Erythroblast (primary cell): Measurements from ENCODE around the gene KIF1A.
"Not testable (repeated sequence)": the region's sequence is repeated elsewhere in the genome, so short reads cannot be mapped to it uniquely, and the experiment has no call there.

Experiments
- DNase-seq, 2 experiments: peaks; one replicate each; lab custom pipeline; 2025; lab: John Stamatoyannopoulos, UW
- GATA1 ChIP-seq: IDR thresholded peaks from 2 replicates; pipeline ENCODE4 v1.6.1; 2011; ENCODE audit warnings: low read depth, mild to moderate bottlenecking, control low read depth, low read length, moderate library complexity
- POLR2A ChIP-seq: IDR thresholded peaks from 2 replicates; pipeline ENCODE4 v1.6.1; 2011; ENCODE audit warnings: mild to moderate bottlenecking, low read length

The KIF1A gene

GRCh38 chr2:240688553-240688919 lies 131.5 kb downstream of the KIF1A start:
- TF ChIP-seq POLR2A (no peak), GATA1 (no peak)

GRCh38 chr2:240687741-240688552 lies 132.1 kb downstream of the KIF1A start:
- DNase-seq, result no peak
- TF ChIP-seq POLR2A, result no peak
- no peak for TF ChIP-seq GATA1

More at GRCh38 chr2:240688553-240688919, 131.5 kb downstream of the KIF1A start:
- DNase-seq, result no peak

DNA sequence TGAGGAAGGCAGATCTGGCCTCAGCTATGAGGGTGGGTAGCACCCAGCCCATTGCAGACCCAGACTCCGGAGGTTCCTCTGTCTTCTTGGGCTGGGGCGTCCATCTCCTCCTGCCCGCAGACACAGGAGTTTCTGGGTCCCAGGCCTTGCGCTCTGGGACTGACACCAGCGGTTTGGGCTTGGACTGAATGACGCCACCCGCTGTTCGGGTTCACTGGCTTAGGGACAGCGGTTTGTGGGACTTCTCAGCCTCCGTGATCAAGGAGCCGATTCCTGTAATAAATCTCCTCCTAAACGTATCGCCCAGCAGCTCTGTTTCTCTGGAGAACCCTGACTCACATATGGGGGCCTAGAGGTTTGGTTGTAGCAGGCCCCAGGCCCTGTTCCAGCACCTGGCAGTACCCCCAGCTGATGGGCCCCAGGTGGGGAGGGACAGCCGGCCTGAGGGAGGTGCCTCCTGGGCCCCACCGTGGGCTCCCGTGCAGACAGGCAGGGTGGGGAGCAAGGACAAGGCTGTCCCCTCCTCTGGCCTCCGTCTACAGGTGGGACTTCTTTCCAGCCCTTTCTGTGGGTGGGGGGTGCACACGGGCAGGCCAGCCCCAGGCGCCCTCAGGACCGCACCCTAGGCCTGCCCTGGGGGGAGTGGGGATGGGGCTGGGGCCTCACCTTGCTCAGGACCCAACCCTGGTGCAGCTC lies 132.8 kb downstream of the KIF1A start:
- no peak for DNase-seq
- TF ChIP-seq POLR2A, result no peak
- no peak for TF ChIP-seq GATA1

DNA sequence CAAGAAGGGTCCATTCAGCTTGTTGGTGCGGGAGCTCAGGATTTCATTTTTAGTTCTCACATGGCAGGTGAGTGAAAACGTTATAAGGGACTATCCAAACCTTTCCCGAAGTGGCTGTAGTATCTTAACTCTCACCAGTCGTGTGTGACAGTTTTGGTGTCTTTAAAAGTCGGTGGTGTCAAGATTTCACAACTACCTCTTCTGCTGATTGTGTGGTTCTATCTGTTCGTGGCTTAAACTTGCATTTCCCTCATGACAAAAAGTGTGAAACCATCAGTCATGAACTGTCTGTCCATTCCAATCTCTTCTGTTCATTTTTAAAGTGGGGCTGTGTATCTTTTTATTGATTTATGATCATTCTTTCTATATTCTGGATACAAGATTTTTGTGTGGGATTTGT lies 133.6 kb downstream of the KIF1A start:
- TF ChIP-seq POLR2A, result no peak
- TF ChIP-seq GATA1, result no peak
- no peak for DNase-seq

- no peak for DNase-seq
Measured at GRCh38 chr2:240685771-240686371, 134.1 kb downstream of the KIF1A start.

DNA sequence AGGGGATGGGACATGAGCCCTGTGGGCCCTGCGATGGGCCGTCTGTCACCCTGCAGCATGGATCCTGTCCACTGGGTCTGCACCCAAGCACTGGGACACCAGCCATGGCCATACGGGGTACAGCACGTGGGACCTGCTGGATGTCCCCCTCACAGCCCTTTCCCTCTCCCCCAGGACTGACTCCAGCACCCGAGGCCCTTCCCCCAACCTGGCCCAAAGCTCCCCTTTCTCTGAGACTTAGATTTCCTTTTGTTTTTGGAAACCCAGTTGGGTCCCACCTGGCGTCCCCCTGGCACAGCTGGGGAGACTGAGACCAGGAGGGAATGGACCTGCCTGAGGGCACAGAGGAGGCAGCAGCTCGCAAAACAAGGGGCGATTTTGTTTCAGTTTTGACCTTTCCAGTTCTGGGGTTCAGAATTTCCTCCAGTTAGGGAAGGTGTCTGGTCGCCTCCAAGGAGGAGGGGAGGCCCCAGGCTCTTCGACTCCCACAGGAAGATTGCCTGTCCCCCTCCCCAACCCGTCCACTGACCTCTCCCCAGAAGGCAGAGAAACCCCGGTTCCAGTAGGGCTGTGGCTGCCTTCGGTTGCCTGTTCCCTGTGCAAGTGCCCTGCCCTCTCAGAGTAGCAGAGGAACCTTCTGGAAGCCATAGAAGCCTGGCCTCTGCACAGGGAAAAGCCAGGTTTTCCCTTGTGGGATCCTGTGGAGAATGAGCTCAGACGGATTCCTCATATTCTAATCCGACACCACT lies 135.9 kb downstream of the KIF1A start:
- not testable (repeated sequence) for DNase-seq

More at GRCh38 chr2:240685771-240686371, 134.1 kb downstream of the KIF1A start:
- no peak for TF ChIP-seq POLR2A
- no peak for TF ChIP-seq GATA1

DNA sequence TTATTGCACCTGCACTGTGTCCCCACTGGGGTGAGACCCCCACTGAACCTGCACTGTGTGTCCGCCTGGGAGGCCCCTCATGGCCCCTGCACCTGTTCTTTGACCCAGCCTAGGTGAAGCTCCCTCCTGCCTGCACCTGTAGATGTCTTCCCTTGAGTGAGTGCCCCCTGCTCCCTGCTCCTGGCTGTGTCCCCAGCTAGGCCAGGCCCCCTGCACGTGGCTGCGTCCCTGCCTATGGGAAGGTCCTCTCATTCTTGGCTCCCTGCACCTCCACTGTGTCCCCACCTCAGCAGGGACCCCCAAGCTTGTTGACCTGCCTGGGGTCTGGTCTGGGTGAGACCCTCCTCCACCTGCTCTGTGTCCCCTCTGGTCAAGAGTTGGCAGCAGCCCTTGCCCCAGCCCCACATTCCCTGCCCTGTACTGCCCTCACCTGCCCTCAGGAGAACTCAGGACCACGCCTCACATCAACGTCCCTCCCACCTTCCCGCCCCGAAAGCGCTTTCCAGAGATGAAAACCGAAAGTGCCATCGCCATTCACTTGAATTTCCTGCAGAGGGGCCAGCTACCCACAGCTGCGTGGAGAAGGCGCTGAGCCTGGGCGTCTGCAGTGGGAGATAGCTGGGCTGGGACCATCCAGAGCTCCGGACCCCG lies 136.6 kb downstream of the KIF1A start:
- DNase-seq, result not testable (repeated sequence)

DNA sequence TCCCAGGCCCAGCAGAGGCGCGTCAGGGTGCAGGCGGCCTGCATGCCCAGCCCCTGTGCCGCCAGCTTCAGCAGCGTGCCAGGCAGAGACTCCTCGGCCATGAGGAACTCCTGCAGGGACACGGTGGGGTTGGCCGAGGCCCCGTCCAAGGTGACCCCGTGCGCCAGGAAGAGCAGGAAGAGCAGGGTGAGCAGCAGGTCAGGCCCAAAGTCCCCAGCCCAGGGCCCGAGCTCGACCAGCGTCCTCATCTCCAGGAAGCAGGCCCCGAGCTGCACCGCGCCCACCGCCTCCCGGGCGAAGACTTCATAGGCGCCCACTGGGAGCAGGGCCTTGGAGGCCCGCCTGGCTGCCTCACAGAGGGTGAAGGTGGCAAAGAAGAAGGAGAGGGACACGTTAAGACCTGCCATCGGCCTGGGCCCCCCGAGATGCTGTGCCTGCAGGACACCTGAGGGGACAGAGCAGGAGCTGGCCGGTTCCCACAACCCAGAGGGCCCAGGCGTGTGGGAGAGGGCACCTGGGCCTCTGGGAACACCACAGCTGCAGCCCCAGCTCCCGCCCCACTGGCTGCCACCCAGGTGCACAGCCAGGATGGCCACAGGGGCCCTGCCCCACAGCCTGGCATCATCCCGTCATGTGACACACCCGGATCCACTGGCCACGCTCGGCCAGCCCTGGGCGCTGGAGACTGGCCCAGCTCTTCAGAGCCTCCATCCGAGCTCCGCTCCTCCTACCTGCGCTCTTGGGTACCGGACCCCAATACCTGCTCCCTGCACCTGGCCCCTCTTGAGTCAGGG lies 137.4 kb downstream of the KIF1A start, which contains the start of gene AQP12B:
TSS of gene AQP12B (minus strand) at position 455 of the 794 bp plus-strand sequence. CDS start at position 407, 48 bp downstream.
- DNase-seq, result not testable (repeated sequence)

- DNase-seq, result not testable (repeated sequence)
Measured at GRCh38 chr2:240680185-240680584, 139.8 kb downstream of the KIF1A start.

GRCh38 chr2:240678909-240679308 lies 141.1 kb downstream of the KIF1A start:
- not testable (repeated sequence) for DNase-seq

DNA sequence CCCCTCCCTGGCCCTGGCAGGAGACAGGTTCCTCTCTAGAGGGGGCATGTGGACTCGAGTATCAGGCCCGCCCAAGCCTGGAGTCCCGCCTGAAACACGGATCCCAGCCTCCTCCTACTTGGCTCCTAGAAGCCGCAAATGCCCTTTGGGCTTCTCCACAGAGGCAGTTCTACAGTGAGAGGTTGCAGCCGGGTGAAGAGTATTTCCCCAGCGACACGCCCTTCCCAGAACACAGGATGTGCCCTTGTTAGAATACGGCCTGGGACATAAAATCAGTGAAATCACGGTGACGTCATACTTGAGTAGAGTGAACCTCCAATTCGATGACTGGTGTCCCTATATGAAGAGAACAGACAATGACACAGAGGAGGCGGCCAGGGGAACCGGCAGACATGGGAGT lies 142.0 kb downstream of the KIF1A start:
- DNase-seq, result not testable (repeated sequence)

DNA sequence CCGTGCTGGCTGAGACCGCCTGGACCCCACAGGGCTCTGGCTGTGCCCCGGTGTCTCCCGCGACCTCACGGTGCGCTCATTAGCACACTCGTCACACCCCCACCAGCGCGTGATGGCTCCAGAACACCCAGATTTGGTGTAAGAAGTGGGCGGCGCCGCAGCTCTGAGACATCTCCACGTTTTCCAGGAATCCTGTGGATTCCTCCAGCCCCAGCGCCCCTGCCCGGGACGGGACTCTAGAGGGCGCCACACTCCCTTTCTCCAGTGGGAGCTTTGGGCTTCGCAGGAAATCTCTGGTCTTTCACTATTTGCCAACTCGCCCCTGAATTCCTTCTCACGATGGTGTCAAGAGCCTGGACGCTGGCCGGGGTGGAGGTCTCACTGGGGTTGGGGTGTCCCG lies 144.7 kb downstream of the KIF1A start:
- not testable (repeated sequence) for DNase-seq

- not testable (repeated sequence) for DNase-seq
Measured at GRCh38 chr2:240674461-240675184, 145.4 kb downstream of the KIF1A start.
